Measurements from ENCODE around the gene HNF4A.

DNA sequence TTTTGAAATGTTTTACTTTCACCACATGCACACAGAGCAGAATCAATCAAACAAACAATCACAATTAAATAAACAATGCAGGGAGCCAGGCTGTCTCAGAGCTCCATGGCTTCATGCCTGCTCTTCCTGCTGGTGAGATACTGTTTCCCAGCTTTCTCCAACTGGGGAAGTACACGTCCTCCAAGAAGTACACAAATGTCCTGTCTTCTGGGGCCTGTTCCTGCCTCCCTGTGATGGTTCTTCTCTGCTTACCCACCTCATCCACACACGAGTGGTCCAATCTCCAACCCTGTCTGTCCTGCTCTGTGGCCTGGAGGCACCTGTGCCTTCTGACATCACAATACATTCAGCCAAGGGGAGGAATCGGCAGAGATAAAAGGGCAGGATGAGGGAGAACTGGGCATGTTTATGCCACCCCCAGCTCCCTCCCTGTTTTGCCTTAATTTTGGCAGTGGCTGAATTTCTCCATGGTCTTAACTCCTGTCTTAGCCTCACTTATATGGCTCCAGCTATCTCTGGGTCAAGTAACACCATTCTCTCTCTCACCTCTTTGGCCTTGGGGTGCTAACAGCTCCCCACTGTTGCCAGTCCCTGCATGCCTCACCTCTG is 94.9 kb downstream of the HNF4A start:
- TF ChIP-seq EGR1 (IDR thresholded peaks at IDR 0.05), result no peak
- no peak for TF ChIP-seq CREB1 (IDR thresholded peaks at IDR 0.05; ENCODE audit: low read depth)
- no peak for TF ChIP-seq ZBTB7A (IDR thresholded peaks at IDR 0.05; ENCODE audit: low read depth)
- TF ChIP-seq CEBPB (IDR thresholded peaks at IDR 0.05), result no peak
- no peak for TF ChIP-seq YY1 (IDR thresholded peaks at IDR 0.05; ENCODE audit: low read depth)
- no peak for TF ChIP-seq TAF1 (IDR thresholded peaks at IDR 0.05; ENCODE audit: low read depth)
- no peak for TF ChIP-seq EP300 (IDR thresholded peaks at IDR 0.05; ENCODE audit: borderline replicate concordance)

Measured in Ishikawa (cell line).